ENCODE measurements around the gene GDF10. TPM values are rescaled to one million over a fixed set of nuclear protein-coding genes. Genes with fewer than 3 reads are reported as not detected.

The GDF10 gene
- polyA plus RNA-seq, 4 donors: 0.63 to 1.6 TPM; not detected in 2

- peaks cover 0 to 9% (median 0%) of the 10 kb centered on the region in 3 donors for H3K27me3 ChIP-seq (ENCODE audit: control insufficient read depth in 3 of 3, insufficient read depth in 3 of 3, low read length in 3 of 3)
- DNase-seq (no peak), FAIRE-seq (no peak)
- peaks cover 0 to 3% (median 0%) of the 10 kb centered on the region in 3 donors for H3K4me1 ChIP-seq (ENCODE audit: control insufficient read depth in 3 of 3, insufficient read depth in 2 of 3, low read depth in 1 of 3, low read length in 2 of 3)
- no peak overlapping the region for H3K27ac ChIP-seq (ENCODE audit: low read depth in 1 of 3, low read length in 2 of 3)
- H3K36me3 ChIP-seq (ENCODE audit: control insufficient read depth in 3 of 3, insufficient read depth in 2 of 3, low read depth in 1 of 3, low read length in 3 of 3): no peaks in the 10 kb centered on the region
- WGBS, 3 donors: 93 to 100% (median 94%) methylated on average over 1 of the region's 1 CpG
- no peaks in the 10 kb centered on the region for H3K9me3 ChIP-seq (ENCODE audit: control insufficient read depth in 2 of 2, insufficient read depth in 1 of 2, low read depth in 1 of 2, low read length in 1 of 2)
- no peak overlapping the region for H3K4me3 ChIP-seq (ENCODE audit: low read depth in 1 of 3, low read length in 3 of 3)
Observed at GRCh38 chr10:47255866-47256265, 44.1 kb upstream of the GDF10 start.

GRCh38 chr10:47256751-47257336, 43.2 kb upstream of the GDF10 start:
- FAIRE-seq (no peak), DNase-seq (no peak)
- Histone ChIP-seq H3K4me1 (ENCODE audit: control insufficient read depth in 3 of 3, insufficient read depth in 2 of 3, low read depth in 1 of 3, low read length in 2 of 3) (peaks cover 0 to 3% (median 0%) of the 10 kb centered on the region in 3 donors), H3K9me3 (ENCODE audit: control insufficient read depth in 2 of 2, insufficient read depth in 1 of 2, low read depth in 1 of 2, low read length in 1 of 2) (no peaks in the 10 kb centered on the region), H3K36me3 (ENCODE audit: control insufficient read depth in 3 of 3, insufficient read depth in 2 of 3, low read depth in 1 of 3, low read length in 3 of 3) (no peaks in the 10 kb centered on the region), H3K27ac (ENCODE audit: low read depth in 1 of 3, low read length in 2 of 3) (no peak overlapping the region), H3K27me3 (ENCODE audit: control insufficient read depth in 3 of 3, insufficient read depth in 3 of 3, low read length in 3 of 3) (peaks cover 0 to 9% (median 0%) of the 10 kb centered on the region in 3 donors), H3K4me3 (ENCODE audit: low read depth in 1 of 3, low read length in 3 of 3) (no peak overlapping the region)
- 61 to 64% (median 62%) methylated on average over 4 of the region's 4 CpGs for WGBS, 3 donors

GRCh38 chr10:47257396-47258120, 42.4 kb upstream of the GDF10 start:
- DNase-seq (peak in 1 of 2 donors; percentile 31), FAIRE-seq (no peak)
- H3K27ac ChIP-seq (ENCODE audit: low read depth in 1 of 3, low read length in 2 of 3): peak overlapping the region in 1 of 3 donors; percentile 56
- H3K9me3 ChIP-seq (ENCODE audit: control insufficient read depth in 2 of 2, insufficient read depth in 1 of 2, low read depth in 1 of 2, low read length in 1 of 2): no peaks in the 10 kb centered on the region
- no peak overlapping the region for H3K4me3 ChIP-seq (ENCODE audit: low read depth in 1 of 3, low read length in 3 of 3)
- peaks cover 0 to 7% (median 0%) of the 10 kb centered on the region in 3 donors for H3K27me3 ChIP-seq (ENCODE audit: control insufficient read depth in 3 of 3, insufficient read depth in 3 of 3, low read length in 3 of 3)
- H3K4me1 ChIP-seq (ENCODE audit: control insufficient read depth in 3 of 3, insufficient read depth in 2 of 3, low read depth in 1 of 3, low read length in 2 of 3): peaks cover 0 to 3% (median 0%) of the 10 kb centered on the region in 3 donors
- WGBS, 3 donors: 76 to 91% (median 77%) methylated on average over 4 of the region's 4 CpGs
- no peaks in the 10 kb centered on the region for H3K36me3 ChIP-seq (ENCODE audit: control insufficient read depth in 3 of 3, insufficient read depth in 2 of 3, low read depth in 1 of 3, low read length in 3 of 3)

GRCh38 chr10:47258921-47259320, 41.1 kb upstream of the GDF10 start:
- 80 to 92% (median 87%) methylated on average over 3 of the region's 3 CpGs for WGBS, 3 donors
- Histone ChIP-seq H3K4me3 (ENCODE audit: low read depth in 1 of 3, low read length in 3 of 3) (no peak overlapping the region), H3K27ac (ENCODE audit: low read depth in 1 of 3, low read length in 2 of 3) (no peak overlapping the region), H3K36me3 (ENCODE audit: control insufficient read depth in 3 of 3, insufficient read depth in 2 of 3, low read depth in 1 of 3, low read length in 3 of 3) (no peaks in the 10 kb centered on the region), H3K27me3 (ENCODE audit: control insufficient read depth in 3 of 3, insufficient read depth in 3 of 3, low read length in 3 of 3) (peaks cover 0 to 7% (median 0%) of the 10 kb centered on the region in 3 donors), H3K9me3 (ENCODE audit: control insufficient read depth in 2 of 2, insufficient read depth in 1 of 2, low read depth in 1 of 2, low read length in 1 of 2) (no peaks in the 10 kb centered on the region), H3K4me1 (ENCODE audit: control insufficient read depth in 3 of 3, insufficient read depth in 2 of 3, low read depth in 1 of 3, low read length in 2 of 3) (peaks cover 0 to 3% (median 0%) of the 10 kb centered on the region in 3 donors)
- FAIRE-seq (no peak), DNase-seq (no peak)

GRCh38 chr10:47259466-47259865, 40.5 kb upstream of the GDF10 start:
- no peak overlapping the region for H3K27ac ChIP-seq (ENCODE audit: low read depth in 1 of 3, low read length in 2 of 3)
- H3K27me3 ChIP-seq (ENCODE audit: control insufficient read depth in 3 of 3, insufficient read depth in 3 of 3, low read length in 3 of 3): peaks cover 0 to 7% (median 0%) of the 10 kb centered on the region in 3 donors
- DNase-seq: no peak
- no peaks in the 10 kb centered on the region for H3K9me3 ChIP-seq (ENCODE audit: control insufficient read depth in 2 of 2, insufficient read depth in 1 of 2, low read depth in 1 of 2, low read length in 1 of 2)
- FAIRE-seq: no peak
- no peaks in the 10 kb centered on the region for H3K36me3 ChIP-seq (ENCODE audit: control insufficient read depth in 3 of 3, insufficient read depth in 2 of 3, low read depth in 1 of 3, low read length in 3 of 3)
- peaks cover 0 to 3% (median 0%) of the 10 kb centered on the region in 3 donors for H3K4me1 ChIP-seq (ENCODE audit: control insufficient read depth in 3 of 3, insufficient read depth in 2 of 3, low read depth in 1 of 3, low read length in 2 of 3)
- no peak overlapping the region for H3K4me3 ChIP-seq (ENCODE audit: low read depth in 1 of 3, low read length in 3 of 3)
- WGBS, 3 donors: 76 to 83% (median 77%) methylated on average over 5 of the region's 5 CpGs

- FAIRE-seq (no peak), DNase-seq (no peak)
- Histone ChIP-seq H3K4me3 (ENCODE audit: low read depth in 1 of 3, low read length in 3 of 3) (no peak overlapping the region), H3K27ac (ENCODE audit: low read depth in 1 of 3, low read length in 2 of 3) (peak overlapping the region in 1 of 3 donors; percentile 47), H3K36me3 (ENCODE audit: control insufficient read depth in 3 of 3, insufficient read depth in 2 of 3, low read depth in 1 of 3, low read length in 3 of 3) (no peaks in the 10 kb centered on the region), H3K4me1 (ENCODE audit: control insufficient read depth in 3 of 3, insufficient read depth in 2 of 3, low read depth in 1 of 3, low read length in 2 of 3) (peaks cover 0 to 3% (median 0%) of the 10 kb centered on the region in 3 donors), H3K9me3 (ENCODE audit: control insufficient read depth in 2 of 2, insufficient read depth in 1 of 2, low read depth in 1 of 2, low read length in 1 of 2) (peaks cover 0 to 3% of the 10 kb centered on the region in 2 donors), H3K27me3 (ENCODE audit: control insufficient read depth in 3 of 3, insufficient read depth in 3 of 3, low read length in 3 of 3) (peaks cover 0 to 7% (median 0%) of the 10 kb centered on the region in 3 donors)
- WGBS, 3 donors: 63 to 69% (median 66%) methylated on average over 9 of the region's 9 CpGs
Observed at GRCh38 chr10:47260505-47261111, 39.4 kb upstream of the GDF10 start.

GRCh38 chr10:47261121-47261520, 38.9 kb upstream of the GDF10 start:
- Histone ChIP-seq H3K27me3 (ENCODE audit: control insufficient read depth in 3 of 3, insufficient read depth in 3 of 3, low read length in 3 of 3) (peaks cover 0 to 5% (median 0%) of the 10 kb centered on the region in 3 donors), H3K9me3 (ENCODE audit: control insufficient read depth in 2 of 2, insufficient read depth in 1 of 2, low read depth in 1 of 2, low read length in 1 of 2) (peaks cover 0 to 3% of the 10 kb centered on the region in 2 donors), H3K27ac (ENCODE audit: low read depth in 1 of 3, low read length in 2 of 3) (peak overlapping the region in 1 of 3 donors; percentile 47), H3K4me3 (ENCODE audit: low read depth in 1 of 3, low read length in 3 of 3) (no peak overlapping the region), H3K36me3 (ENCODE audit: control insufficient read depth in 3 of 3, insufficient read depth in 2 of 3, low read depth in 1 of 3, low read length in 3 of 3) (no peaks in the 10 kb centered on the region), H3K4me1 (ENCODE audit: control insufficient read depth in 3 of 3, insufficient read depth in 2 of 3, low read depth in 1 of 3, low read length in 2 of 3) (peaks cover 0 to 3% (median 0%) of the 10 kb centered on the region in 3 donors)
- FAIRE-seq: no peak
- DNase-seq: peak in 1 of 2 donors; percentile 19
- 63 to 88% (median 72%) methylated on average over 1 of the region's 1 CpG for WGBS, 3 donors

GRCh38 chr10:47261556-47261955, 38.4 kb upstream of the GDF10 start:
- Histone ChIP-seq H3K4me3 (ENCODE audit: low read depth in 1 of 3, low read length in 3 of 3) (no peak overlapping the region), H3K4me1 (ENCODE audit: control insufficient read depth in 3 of 3, insufficient read depth in 2 of 3, low read depth in 1 of 3, low read length in 2 of 3) (peaks cover 0 to 3% (median 0%) of the 10 kb centered on the region in 3 donors), H3K27me3 (ENCODE audit: control insufficient read depth in 3 of 3, insufficient read depth in 3 of 3, low read length in 3 of 3) (peaks cover 0 to 7% (median 0%) of the 10 kb centered on the region in 3 donors), H3K36me3 (ENCODE audit: control insufficient read depth in 3 of 3, insufficient read depth in 2 of 3, low read depth in 1 of 3, low read length in 3 of 3) (no peaks in the 10 kb centered on the region), H3K27ac (ENCODE audit: low read depth in 1 of 3, low read length in 2 of 3) (no peak overlapping the region), H3K9me3 (ENCODE audit: control insufficient read depth in 2 of 2, insufficient read depth in 1 of 2, low read depth in 1 of 2, low read length in 1 of 2) (peaks cover 0 to 3% of the 10 kb centered on the region in 2 donors)
- DNase-seq: no peak
- no peak for FAIRE-seq
- WGBS, 3 donors: 81 to 83% (median 82%) methylated on average over 5 of the region's 5 CpGs

Data from small intestine (tissue), 7 donors.